ENCODE results near the gene DIAPH3. TPM values are rescaled to one million over a fixed set of nuclear protein-coding genes. Genes with fewer than 3 reads are reported as not detected.

The DIAPH3 gene
- total and polyA plus RNA-seq, 2 of the 8 experiments (the other 6 are each of a cell fraction or from before 2014, with no cell fraction given), result 8.0 to 30.8 TPM

DNA sequence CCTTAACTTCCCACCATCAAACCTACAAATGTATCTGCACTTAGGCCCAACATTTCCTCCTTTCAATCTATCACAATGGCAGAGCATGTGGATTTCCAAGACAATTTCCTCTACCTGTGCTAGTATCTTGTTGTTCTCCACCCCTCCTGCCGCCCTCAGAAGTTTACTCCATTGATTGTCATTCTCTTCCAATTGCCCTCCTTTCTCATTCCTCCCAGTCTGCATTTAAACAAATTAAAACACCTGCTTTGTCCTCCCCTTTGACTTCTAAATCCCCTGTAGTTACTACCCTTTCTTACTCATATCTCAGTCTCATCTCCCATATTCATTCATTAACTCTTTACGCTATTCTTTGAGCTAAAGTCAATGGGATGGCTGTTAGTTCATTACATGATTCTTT lies 370.6 kb downstream of the DIAPH3 start (continued):
- TF ChIP-seq, protein P1, sequence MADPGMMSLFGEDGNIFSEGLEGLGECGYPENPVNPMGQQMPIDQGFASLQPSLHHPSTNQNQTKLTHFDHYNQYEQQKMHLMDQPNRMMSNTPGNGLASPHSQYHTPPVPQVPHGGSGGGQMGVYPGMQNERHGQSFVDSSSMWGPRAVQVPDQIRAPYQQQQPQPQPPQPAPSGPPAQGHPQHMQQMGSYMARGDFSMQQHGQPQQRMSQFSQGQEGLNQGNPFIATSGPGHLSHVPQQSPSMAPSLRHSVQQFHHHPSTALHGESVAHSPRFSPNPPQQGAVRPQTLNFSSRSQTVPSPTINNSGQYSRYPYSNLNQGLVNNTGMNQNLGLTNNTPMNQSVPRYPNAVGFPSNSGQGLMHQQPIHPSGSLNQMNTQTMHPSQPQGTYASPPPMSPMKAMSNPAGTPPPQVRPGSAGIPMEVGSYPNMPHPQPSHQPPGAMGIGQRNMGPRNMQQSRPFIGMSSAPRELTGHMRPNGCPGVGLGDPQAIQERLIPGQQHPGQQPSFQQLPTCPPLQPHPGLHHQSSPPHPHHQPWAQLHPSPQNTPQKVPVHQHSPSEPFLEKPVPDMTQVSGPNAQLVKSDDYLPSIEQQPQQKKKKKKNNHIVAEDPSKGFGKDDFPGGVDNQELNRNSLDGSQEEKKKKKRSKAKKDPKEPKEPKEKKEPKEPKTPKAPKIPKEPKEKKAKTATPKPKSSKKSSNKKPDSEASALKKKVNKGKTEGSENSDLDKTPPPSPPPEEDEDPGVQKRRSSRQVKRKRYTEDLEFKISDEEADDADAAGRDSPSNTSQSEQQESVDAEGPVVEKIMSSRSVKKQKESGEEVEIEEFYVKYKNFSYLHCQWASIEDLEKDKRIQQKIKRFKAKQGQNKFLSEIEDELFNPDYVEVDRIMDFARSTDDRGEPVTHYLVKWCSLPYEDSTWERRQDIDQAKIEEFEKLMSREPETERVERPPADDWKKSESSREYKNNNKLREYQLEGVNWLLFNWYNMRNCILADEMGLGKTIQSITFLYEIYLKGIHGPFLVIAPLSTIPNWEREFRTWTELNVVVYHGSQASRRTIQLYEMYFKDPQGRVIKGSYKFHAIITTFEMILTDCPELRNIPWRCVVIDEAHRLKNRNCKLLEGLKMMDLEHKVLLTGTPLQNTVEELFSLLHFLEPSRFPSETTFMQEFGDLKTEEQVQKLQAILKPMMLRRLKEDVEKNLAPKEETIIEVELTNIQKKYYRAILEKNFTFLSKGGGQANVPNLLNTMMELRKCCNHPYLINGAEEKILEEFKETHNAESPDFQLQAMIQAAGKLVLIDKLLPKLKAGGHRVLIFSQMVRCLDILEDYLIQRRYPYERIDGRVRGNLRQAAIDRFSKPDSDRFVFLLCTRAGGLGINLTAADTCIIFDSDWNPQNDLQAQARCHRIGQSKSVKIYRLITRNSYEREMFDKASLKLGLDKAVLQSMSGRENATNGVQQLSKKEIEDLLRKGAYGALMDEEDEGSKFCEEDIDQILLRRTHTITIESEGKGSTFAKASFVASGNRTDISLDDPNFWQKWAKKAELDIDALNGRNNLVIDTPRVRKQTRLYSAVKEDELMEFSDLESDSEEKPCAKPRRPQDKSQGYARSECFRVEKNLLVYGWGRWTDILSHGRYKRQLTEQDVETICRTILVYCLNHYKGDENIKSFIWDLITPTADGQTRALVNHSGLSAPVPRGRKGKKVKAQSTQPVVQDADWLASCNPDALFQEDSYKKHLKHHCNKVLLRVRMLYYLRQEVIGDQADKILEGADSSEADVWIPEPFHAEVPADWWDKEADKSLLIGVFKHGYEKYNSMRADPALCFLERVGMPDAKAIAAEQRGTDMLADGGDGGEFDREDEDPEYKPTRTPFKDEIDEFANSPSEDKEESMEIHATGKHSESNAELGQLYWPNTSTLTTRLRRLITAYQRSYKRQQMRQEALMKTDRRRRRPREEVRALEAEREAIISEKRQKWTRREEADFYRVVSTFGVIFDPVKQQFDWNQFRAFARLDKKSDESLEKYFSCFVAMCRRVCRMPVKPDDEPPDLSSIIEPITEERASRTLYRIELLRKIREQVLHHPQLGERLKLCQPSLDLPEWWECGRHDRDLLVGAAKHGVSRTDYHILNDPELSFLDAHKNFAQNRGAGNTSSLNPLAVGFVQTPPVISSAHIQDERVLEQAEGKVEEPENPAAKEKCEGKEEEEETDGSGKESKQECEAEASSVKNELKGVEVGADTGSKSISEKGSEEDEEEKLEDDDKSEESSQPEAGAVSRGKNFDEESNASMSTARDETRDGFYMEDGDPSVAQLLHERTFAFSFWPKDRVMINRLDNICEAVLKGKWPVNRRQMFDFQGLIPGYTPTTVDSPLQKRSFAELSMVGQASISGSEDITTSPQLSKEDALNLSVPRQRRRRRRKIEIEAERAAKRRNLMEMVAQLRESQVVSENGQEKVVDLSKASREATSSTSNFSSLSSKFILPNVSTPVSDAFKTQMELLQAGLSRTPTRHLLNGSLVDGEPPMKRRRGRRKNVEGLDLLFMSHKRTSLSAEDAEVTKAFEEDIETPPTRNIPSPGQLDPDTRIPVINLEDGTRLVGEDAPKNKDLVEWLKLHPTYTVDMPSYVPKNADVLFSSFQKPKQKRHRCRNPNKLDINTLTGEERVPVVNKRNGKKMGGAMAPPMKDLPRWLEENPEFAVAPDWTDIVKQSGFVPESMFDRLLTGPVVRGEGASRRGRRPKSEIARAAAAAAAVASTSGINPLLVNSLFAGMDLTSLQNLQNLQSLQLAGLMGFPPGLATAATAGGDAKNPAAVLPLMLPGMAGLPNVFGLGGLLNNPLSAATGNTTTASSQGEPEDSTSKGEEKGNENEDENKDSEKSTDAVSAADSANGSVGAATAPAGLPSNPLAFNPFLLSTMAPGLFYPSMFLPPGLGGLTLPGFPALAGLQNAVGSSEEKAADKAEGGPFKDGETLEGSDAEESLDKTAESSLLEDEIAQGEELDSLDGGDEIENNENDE (IDR thresholded peaks at IDR 0.05; ENCODE audit: insufficient replicate concordance, low read length), result peak; percentile 58
- TF ChIP-seq NANOG (IDR thresholded peaks at IDR 0.05; ENCODE audit: insufficient read depth, low read depth, low read length, poor library complexity, severe bottlenecking) (peak; percentile 85), SP1 (IDR thresholded peaks at IDR 0.05; ENCODE audit: low read depth, low read length) (peak; percentile 17; the same call in 1 of the 2 replicates), POU5F1 (IDR thresholded peaks at IDR 0.05; ENCODE audit: low read depth, low read length) (peak; percentile 82), RXRA (IDR thresholded peaks at IDR 0.05; ENCODE audit: insufficient read depth, low read depth, low read length) (no peak), ZNF274 (IDR thresholded peaks at IDR 0.05; ENCODE audit: borderline replicate concordance, extremely low read depth, low read length) (no peak)

All from H1 (cell line).